ENCODE data around the gene FAM120A.

The FAM120A gene

DNA sequence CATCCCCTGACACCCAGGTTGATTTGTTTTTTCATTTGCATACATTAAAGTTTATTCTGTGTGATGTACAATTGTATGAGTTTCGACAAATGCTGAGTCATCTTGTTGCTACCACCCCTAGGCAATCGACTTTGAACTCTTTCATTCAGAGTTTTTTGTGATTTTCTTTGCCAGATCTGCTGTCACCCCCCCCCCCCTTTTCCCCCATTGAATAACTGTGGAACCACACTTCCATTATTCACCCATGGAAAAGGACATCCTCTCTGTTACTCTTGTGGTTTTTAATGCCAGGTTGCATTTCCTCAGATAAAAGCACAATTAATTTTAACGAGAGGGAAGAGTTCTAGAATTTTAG lies 15.6 kb downstream of the FAM120A start:
- Histone ChIP-seq H3K9me3 (ENCODE audit: control insufficient read depth, low read length) (no peaks in the 10 kb centered on the region), H3K36me3 (ENCODE audit: control insufficient read depth, insufficient read depth, low read length) (peaks cover 3% of the 10 kb centered on the region), H3K27me3 (replicated peaks; ENCODE audit: control insufficient read depth, insufficient read depth, low read length, poor library complexity, severe bottlenecking) (no peaks in the 10 kb centered on the region), H3K4me1 (ENCODE audit: control insufficient read depth, insufficient read depth, low read length, poor library complexity, severe bottlenecking) (peaks cover 33% of the 10 kb centered on the region), H3K27ac (ENCODE audit: insufficient read depth, low read length, poor library complexity, severe bottlenecking) (no peak overlapping the region), H3K4me3 (ENCODE audit: insufficient read depth, low read depth, low read length, poor library complexity, severe bottlenecking) (no peak overlapping the region)
- DNase-seq: no peak

DNA sequence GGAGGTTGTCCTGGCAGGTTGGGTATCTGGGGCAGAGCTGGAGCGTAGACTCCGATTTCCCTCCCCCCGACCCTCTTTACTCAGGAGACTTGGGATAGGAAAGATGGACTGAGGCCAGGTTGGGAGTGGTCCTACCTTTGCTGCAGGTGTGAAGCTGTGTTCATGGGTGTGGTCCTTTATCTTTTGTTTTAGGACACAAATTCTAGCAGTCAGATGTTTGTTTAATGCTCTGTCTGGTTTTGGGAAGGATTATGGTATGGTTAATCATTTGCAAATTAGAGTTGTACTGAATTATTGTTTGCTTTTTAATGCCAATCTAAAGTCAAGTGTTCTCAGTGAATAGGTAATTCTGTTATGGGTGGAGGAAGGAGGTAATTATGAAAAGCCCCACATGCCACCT lies 16.0 kb downstream of the FAM120A start:
- DNase-seq: no peak
- Histone ChIP-seq H3K36me3 (ENCODE audit: control insufficient read depth, insufficient read depth, low read length) (peaks cover 3% of the 10 kb centered on the region), H3K27me3 (replicated peaks; ENCODE audit: control insufficient read depth, insufficient read depth, low read length, poor library complexity, severe bottlenecking) (no peaks in the 10 kb centered on the region), H3K9me3 (ENCODE audit: control insufficient read depth, low read length) (no peaks in the 10 kb centered on the region), H3K4me3 (ENCODE audit: insufficient read depth, low read depth, low read length, poor library complexity, severe bottlenecking) (no peak overlapping the region), H3K4me1 (ENCODE audit: control insufficient read depth, insufficient read depth, low read length, poor library complexity, severe bottlenecking) (peaks cover 33% of the 10 kb centered on the region), H3K27ac (ENCODE audit: insufficient read depth, low read length, poor library complexity, severe bottlenecking) (no peak overlapping the region)

DNA sequence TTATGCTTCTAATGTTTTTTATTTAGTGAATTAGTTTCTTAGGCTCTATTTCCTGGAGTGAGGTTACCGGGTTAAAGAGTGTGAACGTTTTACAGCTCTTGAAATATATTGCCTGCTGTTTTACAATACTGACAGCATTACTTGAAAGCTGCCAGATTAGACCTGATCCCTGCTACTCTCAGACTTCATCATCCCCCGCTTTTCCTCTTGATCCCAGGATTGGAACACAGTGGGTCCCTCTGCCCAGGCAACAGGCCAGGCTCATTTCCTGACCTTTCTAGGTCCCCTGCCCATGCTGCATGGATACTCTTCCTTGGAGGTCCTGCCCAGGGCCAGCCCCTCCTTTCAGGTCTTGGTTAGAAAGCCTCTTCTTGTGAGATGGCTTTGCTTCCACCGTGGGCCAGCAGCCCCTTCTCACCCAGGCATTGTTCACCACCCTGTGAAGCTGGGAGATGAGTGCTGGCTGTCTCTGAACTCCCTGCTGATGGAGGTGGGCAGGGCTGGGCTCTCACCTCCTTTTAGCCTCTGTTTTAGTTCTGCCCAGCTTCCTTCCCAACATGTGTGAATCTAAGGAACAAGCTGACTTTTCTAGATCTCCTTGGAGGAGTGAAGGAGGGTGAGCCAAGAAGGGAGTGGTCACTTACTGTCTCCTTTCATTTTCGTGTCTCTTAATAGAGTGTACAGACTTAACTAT lies 17.4 kb downstream of the FAM120A start:
- Histone ChIP-seq H3K4me3 (ENCODE audit: insufficient read depth, low read depth, low read length, poor library complexity, severe bottlenecking) (no peak overlapping the region), H3K27ac (ENCODE audit: insufficient read depth, low read length, poor library complexity, severe bottlenecking) (no peak overlapping the region)
- no peak for DNase-seq

DNA sequence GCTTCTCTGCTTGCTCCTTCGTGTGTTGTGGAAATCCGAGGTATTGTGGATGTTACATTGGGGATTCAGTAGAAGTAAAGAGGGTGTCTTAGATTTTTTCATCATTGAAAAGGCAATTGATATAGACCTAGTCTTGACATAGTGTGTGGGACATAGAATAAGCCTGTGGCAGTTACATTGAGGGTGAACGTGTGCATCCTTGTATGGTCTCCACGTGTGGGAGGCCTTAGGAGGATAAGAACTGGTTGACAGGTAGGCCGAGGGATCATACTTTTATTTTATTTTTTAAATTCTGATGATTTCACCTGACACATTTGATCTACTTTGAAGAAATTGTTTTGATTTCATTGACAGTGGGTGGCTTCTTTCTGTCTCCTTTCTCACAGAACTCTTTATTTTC lies 18.9 kb downstream of the FAM120A start:
- no peak for DNase-seq
- H3K27me3 ChIP-seq (replicated peaks; ENCODE audit: control insufficient read depth, insufficient read depth, low read length, poor library complexity, severe bottlenecking): no peaks in the 10 kb centered on the region
- H3K27ac ChIP-seq (ENCODE audit: insufficient read depth, low read length, poor library complexity, severe bottlenecking): no peak overlapping the region
- peaks cover 19% of the 10 kb centered on the region for H3K4me1 ChIP-seq (ENCODE audit: control insufficient read depth, insufficient read depth, low read length, poor library complexity, severe bottlenecking)
- H3K4me3 ChIP-seq (ENCODE audit: insufficient read depth, low read depth, low read length, poor library complexity, severe bottlenecking): no peak overlapping the region
- H3K9me3 ChIP-seq (ENCODE audit: control insufficient read depth, low read length): no peaks in the 10 kb centered on the region
- H3K36me3 ChIP-seq (ENCODE audit: control insufficient read depth, insufficient read depth, low read length): peaks cover 3% of the 10 kb centered on the region

More for the DNA sequence above, 17.4 kb downstream of the FAM120A start:
- no peaks in the 10 kb centered on the region for H3K9me3 ChIP-seq (ENCODE audit: control insufficient read depth, low read length)
- H3K36me3 ChIP-seq (ENCODE audit: control insufficient read depth, insufficient read depth, low read length): peaks cover 3% of the 10 kb centered on the region
- H3K4me1 ChIP-seq (ENCODE audit: control insufficient read depth, insufficient read depth, low read length, poor library complexity, severe bottlenecking): peaks cover 30% of the 10 kb centered on the region
- no peaks in the 10 kb centered on the region for H3K27me3 ChIP-seq (replicated peaks; ENCODE audit: control insufficient read depth, insufficient read depth, low read length, poor library complexity, severe bottlenecking)

DNA sequence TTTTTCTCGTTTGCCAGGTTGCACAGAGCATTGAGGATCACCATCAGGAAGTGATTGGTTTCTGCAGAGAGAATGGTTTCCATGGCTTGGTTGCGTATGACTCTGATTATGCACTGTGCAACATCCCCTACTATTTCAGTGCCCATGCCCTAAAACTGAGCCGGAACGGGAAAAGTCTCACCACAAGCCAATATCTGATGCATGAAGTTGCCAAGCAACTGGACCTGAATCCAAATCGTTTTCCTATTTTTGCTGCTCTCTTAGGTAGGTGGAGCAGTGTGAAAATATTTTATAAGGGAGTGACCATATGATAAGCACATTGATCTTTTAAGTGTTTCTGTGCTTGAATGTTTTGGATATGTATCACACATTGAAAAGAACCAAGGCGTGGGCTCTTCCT lies 19.6 kb downstream of the FAM120A start:
- Histone ChIP-seq H3K27me3 (replicated peaks; ENCODE audit: control insufficient read depth, insufficient read depth, low read length, poor library complexity, severe bottlenecking) (no peaks in the 10 kb centered on the region), H3K4me1 (ENCODE audit: control insufficient read depth, insufficient read depth, low read length, poor library complexity, severe bottlenecking) (peaks cover 13% of the 10 kb centered on the region), H3K9me3 (ENCODE audit: control insufficient read depth, low read length) (no peaks in the 10 kb centered on the region), H3K4me3 (ENCODE audit: insufficient read depth, low read depth, low read length, poor library complexity, severe bottlenecking) (no peak overlapping the region), H3K27ac (ENCODE audit: insufficient read depth, low read length, poor library complexity, severe bottlenecking) (no peak overlapping the region), H3K36me3 (ENCODE audit: control insufficient read depth, insufficient read depth, low read length) (peaks cover 3% of the 10 kb centered on the region)
- DNase-seq: no peak

DNA sequence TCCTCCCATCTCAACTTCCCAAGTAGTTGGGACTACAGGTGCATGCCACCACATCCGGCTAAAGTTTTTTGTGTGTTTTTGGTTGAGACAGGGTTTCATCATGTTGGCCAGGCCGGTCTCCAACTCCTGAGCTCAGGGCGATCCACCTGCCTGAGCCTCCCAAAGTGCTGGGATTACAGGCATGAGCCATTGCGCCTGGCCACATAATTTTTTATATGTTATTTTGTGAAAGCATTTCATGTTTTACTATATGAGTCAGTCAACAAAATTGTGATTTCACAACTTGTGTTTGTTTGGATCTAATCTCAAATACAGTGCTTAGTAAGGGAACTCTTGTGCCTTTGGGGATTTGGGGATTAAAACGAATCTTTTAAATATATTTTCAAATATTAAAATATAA lies 21.9 kb downstream of the FAM120A start:
- Histone ChIP-seq H3K27ac (ENCODE audit: insufficient read depth, low read length, poor library complexity, severe bottlenecking) (no peak overlapping the region), H3K4me3 (ENCODE audit: insufficient read depth, low read depth, low read length, poor library complexity, severe bottlenecking) (no peak overlapping the region), H3K4me1 (ENCODE audit: control insufficient read depth, insufficient read depth, low read length, poor library complexity, severe bottlenecking) (no peaks in the 10 kb centered on the region), H3K9me3 (ENCODE audit: control insufficient read depth, low read length) (no peaks in the 10 kb centered on the region), H3K27me3 (replicated peaks; ENCODE audit: control insufficient read depth, insufficient read depth, low read length, poor library complexity, severe bottlenecking) (no peaks in the 10 kb centered on the region), H3K36me3 (ENCODE audit: control insufficient read depth, insufficient read depth, low read length) (peaks cover 3% of the 10 kb centered on the region)
- no peak for DNase-seq

DNA sequence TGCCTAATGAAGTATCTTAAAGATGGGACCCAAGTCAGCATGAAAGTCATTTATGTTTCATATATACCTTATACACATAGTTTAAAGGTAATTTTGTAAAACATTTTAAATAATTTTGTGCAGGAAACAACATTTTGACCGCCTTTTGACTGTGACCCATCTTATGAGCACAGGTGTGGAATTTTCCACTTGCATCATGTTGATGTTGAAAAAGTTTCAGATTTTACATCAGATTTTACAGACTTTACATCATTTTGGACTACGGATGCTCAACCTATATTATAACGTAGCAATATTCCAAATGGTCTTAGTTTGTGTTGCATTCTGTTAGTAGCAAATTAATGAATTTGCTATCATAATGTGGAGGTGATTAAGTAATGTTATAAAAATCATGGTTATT lies 23.6 kb downstream of the FAM120A start:
- H3K36me3 ChIP-seq (ENCODE audit: control insufficient read depth, insufficient read depth, low read length): peaks cover 9% of the 10 kb centered on the region
- no peak for DNase-seq
- H3K27ac ChIP-seq (ENCODE audit: insufficient read depth, low read length, poor library complexity, severe bottlenecking): no peak overlapping the region
- no peaks in the 10 kb centered on the region for H3K27me3 ChIP-seq (replicated peaks; ENCODE audit: control insufficient read depth, insufficient read depth, low read length, poor library complexity, severe bottlenecking)
- no peak overlapping the region for H3K4me3 ChIP-seq (ENCODE audit: insufficient read depth, low read depth, low read length, poor library complexity, severe bottlenecking)
- no peaks in the 10 kb centered on the region for H3K9me3 ChIP-seq (ENCODE audit: control insufficient read depth, low read length)
- H3K4me1 ChIP-seq (ENCODE audit: control insufficient read depth, insufficient read depth, low read length, poor library complexity, severe bottlenecking): no peaks in the 10 kb centered on the region

DNA sequence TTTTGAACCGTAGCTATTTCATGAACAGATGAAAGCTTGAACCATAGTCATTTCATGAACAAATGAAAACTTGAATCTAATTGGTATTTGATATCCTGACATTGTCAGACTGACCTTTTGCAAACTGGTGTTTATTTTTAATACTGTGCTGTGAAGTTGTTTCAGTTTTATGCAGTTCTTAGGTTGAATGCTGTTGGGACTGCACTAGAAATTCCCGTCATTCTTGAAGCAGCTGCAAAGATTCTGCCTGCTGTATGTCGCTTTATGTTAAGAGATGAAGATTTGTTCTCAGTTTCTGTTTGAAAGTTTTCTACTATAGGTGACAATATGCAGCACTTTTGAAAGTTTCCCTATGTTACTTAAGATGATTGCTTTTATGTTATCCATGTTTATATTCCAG lies 24.4 kb downstream of the FAM120A start:
- no peaks in the 10 kb centered on the region for H3K27me3 ChIP-seq (replicated peaks; ENCODE audit: control insufficient read depth, insufficient read depth, low read length, poor library complexity, severe bottlenecking)
- no peaks in the 10 kb centered on the region for H3K4me1 ChIP-seq (ENCODE audit: control insufficient read depth, insufficient read depth, low read length, poor library complexity, severe bottlenecking)
- H3K36me3 ChIP-seq (ENCODE audit: control insufficient read depth, insufficient read depth, low read length): peaks cover 11% of the 10 kb centered on the region
- DNase-seq: no peak
- no peak overlapping the region for H3K4me3 ChIP-seq (ENCODE audit: insufficient read depth, low read depth, low read length, poor library complexity, severe bottlenecking)
- no peak overlapping the region for H3K27ac ChIP-seq (ENCODE audit: insufficient read depth, low read length, poor library complexity, severe bottlenecking)
- no peaks in the 10 kb centered on the region for H3K9me3 ChIP-seq (ENCODE audit: control insufficient read depth, low read length)

DNA sequence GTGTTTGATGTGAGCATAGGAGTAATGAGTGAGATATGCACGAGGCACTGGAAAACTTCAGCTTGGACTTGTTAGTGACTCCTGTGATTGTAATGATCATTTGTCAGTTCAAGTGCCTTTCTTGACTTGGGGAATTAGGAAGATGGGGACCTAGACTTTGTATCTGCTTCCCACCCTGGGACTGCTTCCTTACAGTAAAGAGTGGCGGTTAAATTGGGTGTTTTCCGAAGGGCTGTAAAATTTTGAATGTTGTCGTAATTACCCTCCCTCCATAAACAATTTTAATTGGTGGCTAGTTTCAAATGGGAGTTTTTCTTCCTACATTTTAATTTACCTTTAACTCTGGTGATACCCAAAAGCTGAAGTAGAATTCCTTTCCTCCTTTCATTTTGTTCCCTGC lies 25.4 kb downstream of the FAM120A start:
- no peak for DNase-seq
- H3K4me1 ChIP-seq (ENCODE audit: control insufficient read depth, insufficient read depth, low read length, poor library complexity, severe bottlenecking): no peaks in the 10 kb centered on the region
- peaks cover 8% of the 10 kb centered on the region for H3K36me3 ChIP-seq (ENCODE audit: control insufficient read depth, insufficient read depth, low read length)
- H3K4me3 ChIP-seq (ENCODE audit: insufficient read depth, low read depth, low read length, poor library complexity, severe bottlenecking): no peak overlapping the region
- H3K27ac ChIP-seq (ENCODE audit: insufficient read depth, low read length, poor library complexity, severe bottlenecking): no peak overlapping the region
- H3K27me3 ChIP-seq (replicated peaks; ENCODE audit: control insufficient read depth, insufficient read depth, low read length, poor library complexity, severe bottlenecking): no peaks in the 10 kb centered on the region
- no peaks in the 10 kb centered on the region for H3K9me3 ChIP-seq (ENCODE audit: control insufficient read depth, low read length)

DNA sequence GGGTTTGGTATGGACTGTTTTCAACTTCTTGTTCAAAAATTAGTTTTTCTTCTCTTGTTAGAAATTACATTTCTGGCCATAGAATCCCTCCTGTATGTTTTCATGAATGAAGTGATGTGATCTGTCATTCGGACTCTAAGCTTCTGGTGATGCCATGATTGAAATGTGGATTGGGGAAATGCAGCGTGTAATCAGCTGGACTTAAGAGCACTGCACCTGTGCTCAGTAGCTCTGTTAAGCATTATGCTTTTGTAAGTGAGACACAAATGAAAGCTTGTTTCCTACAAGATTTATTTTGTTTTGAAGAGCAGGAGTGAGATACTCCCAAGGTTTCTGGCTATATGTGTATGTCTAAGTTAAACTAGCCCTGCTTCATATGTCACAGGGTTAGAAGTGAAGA lies 25.9 kb downstream of the FAM120A start:
- Histone ChIP-seq H3K27me3 (replicated peaks; ENCODE audit: control insufficient read depth, insufficient read depth, low read length, poor library complexity, severe bottlenecking) (no peaks in the 10 kb centered on the region), H3K27ac (ENCODE audit: insufficient read depth, low read length, poor library complexity, severe bottlenecking) (no peak overlapping the region), H3K4me1 (ENCODE audit: control insufficient read depth, insufficient read depth, low read length, poor library complexity, severe bottlenecking) (no peaks in the 10 kb centered on the region), H3K4me3 (ENCODE audit: insufficient read depth, low read depth, low read length, poor library complexity, severe bottlenecking) (no peak overlapping the region), H3K9me3 (ENCODE audit: control insufficient read depth, low read length) (no peaks in the 10 kb centered on the region), H3K36me3 (ENCODE audit: control insufficient read depth, insufficient read depth, low read length) (peaks cover 8% of the 10 kb centered on the region)
- DNase-seq: no peak
